GM12878 (cell line): ENCODE measurements around the gene PAIP1. TPM values are rescaled to one million over a fixed set of nuclear protein-coding genes. Genes with fewer than 3 reads are reported as not detected.

Source experiments
- ATAC-seq: fragments of 200-7000 bp; cut with Tn5 transposase; 3 replicates; pipeline ENCODE4 v1.9.1; 2020; ENCODE audit warnings: mild to moderate bottlenecking, moderate library complexity
- BruUV-seq: library from RNA; stranded (reverse); fragments of 400-500 nt; replicated peaks from 2 replicates; lab custom pipeline; 2021; lab: Mats Ljungman, UMichigan
- CTCF ChIA-PET: fragments of 300-600 bp; sonication (Branson Sonifier 250); formaldehyde crosslinking; extraction: SDS; loops from one replicate; lab custom pipeline; 2021; ENCODE audit warnings: inconsistent platforms; lab: Yijun Ruan, JAX
- POLR2A ChIA-PET: fragments of 350-600 bp; formaldehyde crosslinking; extraction: SDS; loops from one replicate; lab custom pipeline; 2021; ENCODE audit warnings: inconsistent platforms; lab: Charles Lee
- RAD21 ChIA-PET: fragments of 300-600 bp; sonication (Branson Sonifier 250); formaldehyde crosslinking; loops from one replicate; lab custom pipeline; 2023; ENCODE audit warnings: antibody characterized with exemption; ENCODE audit not compliant: unreplicated experiment; lab: Charles Lee
- SMC1A ChIA-PET: fragments of 300-600 bp; sonication (Branson Sonifier 250); formaldehyde crosslinking; loops from one replicate; lab custom pipeline; 2023; ENCODE audit not compliant: unreplicated experiment, uncharacterized antibody; lab: Charles Lee
- DNase-seq: peaks from one replicate; pipeline ENCODE4 v3.0.0-alpha.2; 2011; ENCODE audit warnings: low read depth, low spot score
- FAIRE-seq: peaks from 3 replicates; lab custom pipeline; 2011; peaks lifted over from hg19 to GRCh38; lab: Jason Lieb, UNC
- H2AFZ ChIP-seq: 2 replicates; pipeline ENCODE4 v1.6.0; 2011; ENCODE audit warnings: low read depth, low read length, control low read depth; ENCODE audit not compliant: control insufficient read depth
- H3K27ac ChIP-seq: 2 replicates; pipeline ENCODE4 v1.5.1; 2011; ENCODE audit warnings: control low read depth; ENCODE audit not compliant: control insufficient read depth, insufficient read depth
- H3K27me3 ChIP-seq, 2 experiments: replicated peaks in 1 of 2; 2 replicates each; pipeline versions ENCODE4 v1.6.0 to v1.6.1; 2011; ENCODE audit warnings: low read length in 1 of 2; ENCODE audit not compliant: control insufficient read depth in 2 of 2, insufficient read depth in 2 of 2
- H3K36me3 ChIP-seq, 2 experiments: 2 replicates each; pipeline ENCODE4 v1.5.1; 2011; ENCODE audit warnings: low read length in 1 of 2; ENCODE audit not compliant: control insufficient read depth in 2 of 2, insufficient read depth in 2 of 2
- H3K4me1 ChIP-seq: 2 replicates; pipeline ENCODE4 v1.6.1; 2011; ENCODE audit warnings: mild to moderate bottlenecking, low read length, moderate library complexity, mixed read lengths; ENCODE audit not compliant: control insufficient read depth, insufficient read depth
- H3K4me2 ChIP-seq: 2 replicates; pipeline ENCODE4 v1.6.0; 2011; ENCODE audit warnings: control low read depth; ENCODE audit not compliant: control insufficient read depth, insufficient read depth
- H3K4me3 ChIP-seq: fragments of 200-600 bp; sonication (generic); 2 replicates; pipeline ENCODE4 v1.5.1; 2016
- H3K79me2 ChIP-seq: 2 replicates; pipeline ENCODE4 v1.6.0; 2011; ENCODE audit warnings: low read length; ENCODE audit not compliant: control insufficient read depth, insufficient read depth
- H3K9ac ChIP-seq: 2 replicates; pipeline ENCODE4 v1.8.0; 2011; ENCODE audit warnings: low read length, control low read depth, mixed read lengths; ENCODE audit not compliant: control insufficient read depth, insufficient read depth
- H3K9me3 ChIP-seq: replicated peaks from 3 replicates; pipeline ENCODE4 v1.5.1; 2011; ENCODE audit warnings: mild to moderate bottlenecking, low read length; ENCODE audit not compliant: control insufficient read depth, insufficient read depth
- H4K20me1 ChIP-seq: 2 replicates; pipeline ENCODE4 v1.6.0; 2011; ENCODE audit not compliant: control insufficient read depth, insufficient read depth
- ATF7 ChIP-seq: fragments of 450-650 bp; IDR thresholded peaks from 2 replicates; pipeline ENCODE4 v1.6.1; 2016; ENCODE audit warnings: low read depth, mild to moderate bottlenecking
- EED ChIP-seq: sonication (generic); IDR thresholded peaks from 2 replicates; pipeline ENCODE4 v1.6.1; 2016; ENCODE audit warnings: antibody characterized with exemption, low read depth
- FOXM1 ChIP-seq: IDR thresholded peaks from 2 replicates; pipeline ENCODE4 v1.6.1; 2012; ENCODE audit warnings: low read depth, mild to moderate bottlenecking, inconsistent platforms, low read length, moderate library complexity
- IRF4 ChIP-seq: IDR thresholded peaks from 2 replicates; pipeline ENCODE4 v1.6.1; 2011; ENCODE audit warnings: low read depth, low read length
- JUNB ChIP-seq: IDR thresholded peaks from 2 replicates; pipeline ENCODE4 v1.6.1; 2016; ENCODE audit warnings: antibody characterized with exemption, mild to moderate bottlenecking
- MEF2A ChIP-seq: IDR thresholded peaks from 2 replicates; pipeline ENCODE4 v1.6.1; 2011; ENCODE audit warnings: low read depth, mild to moderate bottlenecking, low read length, moderate library complexity; ENCODE audit not compliant: insufficient read depth
- MXI1 ChIP-seq: fragments of 150-350 bp; IDR thresholded peaks from 2 replicates; pipeline ENCODE4 v1.6.1; 2011; ENCODE audit warnings: low read depth, mild to moderate bottlenecking, inconsistent platforms, low read length, improper control_type of control experiment
- MYB ChIP-seq: fragments of 150-350 bp; IDR thresholded peaks from 2 replicates; pipeline ENCODE4 v1.6.1; 2014; ENCODE audit warnings: mild to moderate bottlenecking, low read depth, low read length, borderline replicate concordance
- NR2C2 ChIP-seq: IDR thresholded peaks from 2 replicates; pipeline ENCODE4 v1.6.1; 2011; ENCODE audit warnings: borderline replicate concordance, low read depth; ENCODE audit not compliant: control insufficient read depth, insufficient read length
- POLR2A ChIP-seq: IDR thresholded peaks from 2 replicates; pipeline ENCODE4 v1.6.1; 2011; ENCODE audit warnings: low read depth, mild to moderate bottlenecking, low read length
- POLR2AphosphoS2 ChIP-seq: IDR thresholded peaks from 2 replicates; pipeline ENCODE4 v1.6.1; 2011; ENCODE audit warnings: low read depth, mild to moderate bottlenecking, low read length, improper control_type of control experiment, moderate library complexity
- RBBP5 ChIP-seq: fragments of 200-600 bp; sonication (generic); conservative IDR thresholded peaks from 2 replicates; pipeline ENCODE4 v1.6.1; 2016
- SREBF1 ChIP-seq: IDR thresholded peaks from 2 replicates; pipeline ENCODE4 v1.6.1; 2012; ENCODE audit warnings: mild to moderate bottlenecking, low read length
- WRNIP1 ChIP-seq: IDR thresholded peaks from 2 replicates; pipeline ENCODE4 v1.6.1; 2011; ENCODE audit warnings: low read depth, low read length, improper control_type of control experiment, borderline replicate concordance
- YBX1 ChIP-seq: fragments of 450-650 bp; IDR thresholded peaks from 2 replicates; pipeline ENCODE4 v1.6.1; 2016; ENCODE audit warnings: antibody characterized with exemption
- ZNF207 ChIP-seq: fragments of 450-650 bp; IDR thresholded peaks from 2 replicates; pipeline ENCODE4 v1.6.1; 2014; ENCODE audit warnings: antibody characterized with exemption, mild to moderate bottlenecking, borderline replicate concordance
- WGBS: methylation state at CpG from one replicate; pipeline ENCODE4 v1.1.6; 2016; ENCODE audit warnings: low lambda C conversion rate; ENCODE audit not compliant: insufficient replicate concordance, insufficient coverage; ENCODE audit errors: missing lambda C conversion rate; 5-methylcytosine and 5-hydroxymethylcytosine counted together
- in situ Hi-C: fragments of 300-500 bp; cut with MboI; formaldehyde crosslinking; loops from 9 replicates; pipeline ENCODE4 v1.14.3; 2018; ENCODE audit warnings: mixed read lengths
- intact Hi-C: fragments of 100-400 bp; cut with micrococcal nuclease; formaldehyde crosslinking; loops from one replicate; pipeline ENCODE4 v1.14.2; 2022; ENCODE audit not compliant: unreplicated experiment
- polyA plus RNA-seq, 11 experiments: library from polyadenylated mRNA; depleted of rRNA in 4 of 11; unstranded in 6 of 11; stranded (reverse) in 5 of 11; fragments of >200 nt; fragmentation: Nextera tagmentation in 4 of 11; fragmentation: Illumina TruSeq in 1 of 11; extraction: Ambion mirVana in 4 of 11; extraction: Trizol in 1 of 11; gene quantifications; 1 replicate in 1 of 11; 2 replicates in 10 of 11; pipeline versions ENCODE4 v1.2.1 to v1.2.3, GENCODE V29; 2011 to 2016; ENCODE audit warnings: inconsistent platforms in 2 of 11, missing spikeins in 2 of 11, low read depth in 1 of 11
- total RNA-seq, 4 experiments: library from RNA; depleted of rRNA in 3 of 4; stranded (reverse); fragments of >200 nt in 3 of 4; fragmentation: Illumina TruSeq in 1 of 4; extraction: Trizol in 1 of 4; gene quantifications; 2 replicates each; pipeline versions ENCODE4 v1.2.1 to v1.2.3, GENCODE V29; 2013 to 2021
- TF ChIP-seq, protein P1 (sequence below): IDR thresholded peaks from 2 replicates; pipeline ENCODE4 v1.6.1; 2012; ENCODE audit warnings: low read depth, low read length, improper control_type of control experiment
- TF ChIP-seq, protein P2 (sequence below): fragments of 450-650 bp; IDR thresholded peaks from 2 replicates; pipeline ENCODE4 v1.6.1; 2017; ENCODE audit warnings: low read depth, mild to moderate bottlenecking, moderate library complexity
- TF ChIP-seq, protein P3 (sequence below): fragments of 450-650 bp; IDR thresholded peaks from 2 replicates; pipeline ENCODE4 v1.6.1; 2016; ENCODE audit warnings: mild to moderate bottlenecking
- TF ChIP-seq, protein P4 (sequence below): IDR thresholded peaks from 2 replicates; pipeline ENCODE4 v1.6.1; 2012; ENCODE audit warnings: low read depth, low read length, improper control_type of control experiment

PAIP1 gene
- total and polyA plus RNA-seq, 10 of the 15 experiments (the other 5 are each of a cell fraction or from before 2014, with no cell fraction given), result 37.4 to 90.9 (median 57.0) TPM

DNA sequence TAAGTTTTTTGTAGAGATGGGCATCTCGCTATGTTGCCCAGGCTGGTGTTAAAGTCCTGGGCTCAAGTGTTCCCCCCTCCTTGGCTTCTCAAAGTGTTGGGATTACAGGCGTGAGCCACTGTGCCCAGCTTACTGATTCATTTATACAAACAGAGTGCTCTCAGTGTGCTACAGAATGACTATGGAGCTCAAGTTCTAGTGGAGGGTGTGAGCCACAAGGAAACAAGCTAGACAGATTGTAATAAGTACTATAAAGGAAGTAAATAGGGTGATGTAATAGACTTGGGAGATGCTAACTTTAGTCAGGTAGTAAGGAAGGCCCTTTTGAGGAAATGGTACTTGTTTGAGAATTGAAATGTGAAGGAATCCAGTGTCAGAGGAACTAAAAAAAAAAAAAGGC, 71.5 kb downstream of the PAIP1 start:
- in situ Hi-C loops, result no loop called here
- SMC1A ChIA-PET, result interaction anchor here (1.0 to 3.4 kb wide), 10 partner anchors 9 to 416 kb away, joined by 3 to 20 read pairs (median 5); partner anchors contain the start of genes C5orf34 and HMGCS1
- H3K27ac ChIP-seq, result no peak overlapping the region

More for the DNA sequence above, 71.5 kb downstream of the PAIP1 start:
- no peak overlapping the region for H2AFZ ChIP-seq
- H3K4me1 ChIP-seq, result peaks cover 3% of the 10 kb centered on the region
- FAIRE-seq, result no peak
- 96% methylated on average over 2 of the region's 2 CpGs for WGBS
- H3K9ac ChIP-seq, result no peak overlapping the region
- no peak overlapping the region for H3K4me2 ChIP-seq
- intact Hi-C loops, result loop anchor here (2.0 to 10.0 kb wide), 2 partner anchors 119 to 381 kb away; partner anchors contain the start of gene NNT
- no peak for DNase-seq
- no peaks in the 10 kb centered on the region for H3K9me3 ChIP-seq
- ChIA-PET CTCF (interaction anchor here (0.6 to 4.1 kb wide), 18 partner anchors 10 to 378 kb away, joined by 3 to 20 read pairs (median 7); partner anchors contain the start of genes C5orf34, HMGCS1, NNT and ZNF131), POLR2A (interaction anchor here (0.5 to 3.4 kb wide), 6 partner anchors 12 to 511 kb away, joined by 3 to 24 read pairs (median 12); partner anchors contain the start of gene C5orf34)
- ATAC-seq, result no peak
- H4K20me1 ChIP-seq, result no peaks in the 10 kb centered on the region
- H3K36me3 ChIP-seq, result peaks cover 0 to 7% of the 10 kb centered on the region in 2 experiments; a peak in 1 of 4 replicates
- no peak for TF ChIP-seq JUNB
- no peak for TF ChIP-seq MXI1
- no peak for TF ChIP-seq NR2C2
- TF ChIP-seq SREBF1, result no peak
- no peak for TF ChIP-seq POLR2AphosphoS2
- no peak for TF ChIP-seq FOXM1
- TF ChIP-seq, protein P1, sequence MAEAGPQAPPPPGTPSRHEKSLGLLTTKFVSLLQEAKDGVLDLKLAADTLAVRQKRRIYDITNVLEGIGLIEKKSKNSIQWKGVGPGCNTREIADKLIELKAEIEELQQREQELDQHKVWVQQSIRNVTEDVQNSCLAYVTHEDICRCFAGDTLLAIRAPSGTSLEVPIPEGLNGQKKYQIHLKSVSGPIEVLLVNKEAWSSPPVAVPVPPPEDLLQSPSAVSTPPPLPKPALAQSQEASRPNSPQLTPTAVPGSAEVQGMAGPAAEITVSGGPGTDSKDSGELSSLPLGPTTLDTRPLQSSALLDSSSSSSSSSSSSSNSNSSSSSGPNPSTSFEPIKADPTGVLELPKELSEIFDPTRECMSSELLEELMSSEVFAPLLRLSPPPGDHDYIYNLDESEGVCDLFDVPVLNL, result no peak
- TF ChIP-seq MEF2A, result no peak
- TF ChIP-seq ZNF207, result no peak
- TF ChIP-seq, protein P2, sequence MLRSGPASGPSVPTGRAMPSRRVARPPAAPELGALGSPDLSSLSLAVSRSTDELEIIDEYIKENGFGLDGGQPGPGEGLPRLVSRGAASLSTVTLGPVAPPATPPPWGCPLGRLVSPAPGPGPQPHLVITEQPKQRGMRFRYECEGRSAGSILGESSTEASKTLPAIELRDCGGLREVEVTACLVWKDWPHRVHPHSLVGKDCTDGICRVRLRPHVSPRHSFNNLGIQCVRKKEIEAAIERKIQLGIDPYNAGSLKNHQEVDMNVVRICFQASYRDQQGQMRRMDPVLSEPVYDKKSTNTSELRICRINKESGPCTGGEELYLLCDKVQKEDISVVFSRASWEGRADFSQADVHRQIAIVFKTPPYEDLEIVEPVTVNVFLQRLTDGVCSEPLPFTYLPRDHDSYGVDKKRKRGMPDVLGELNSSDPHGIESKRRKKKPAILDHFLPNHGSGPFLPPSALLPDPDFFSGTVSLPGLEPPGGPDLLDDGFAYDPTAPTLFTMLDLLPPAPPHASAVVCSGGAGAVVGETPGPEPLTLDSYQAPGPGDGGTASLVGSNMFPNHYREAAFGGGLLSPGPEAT, result no peak
- TF ChIP-seq, protein P3, sequence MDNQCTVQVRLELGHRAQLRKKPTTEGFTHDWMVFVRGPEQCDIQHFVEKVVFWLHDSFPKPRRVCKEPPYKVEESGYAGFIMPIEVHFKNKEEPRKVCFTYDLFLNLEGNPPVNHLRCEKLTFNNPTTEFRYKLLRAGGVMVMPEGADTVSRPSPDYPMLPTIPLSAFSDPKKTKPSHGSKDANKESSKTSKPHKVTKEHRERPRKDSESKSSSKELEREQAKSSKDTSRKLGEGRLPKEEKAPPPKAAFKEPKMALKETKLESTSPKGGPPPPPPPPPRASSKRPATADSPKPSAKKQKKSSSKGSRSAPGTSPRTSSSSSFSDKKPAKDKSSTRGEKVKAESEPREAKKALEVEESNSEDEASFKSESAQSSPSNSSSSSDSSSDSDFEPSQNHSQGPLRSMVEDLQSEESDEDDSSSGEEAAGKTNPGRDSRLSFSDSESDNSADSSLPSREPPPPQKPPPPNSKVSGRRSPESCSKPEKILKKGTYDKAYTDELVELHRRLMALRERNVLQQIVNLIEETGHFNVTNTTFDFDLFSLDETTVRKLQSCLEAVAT, result no peak
- TF ChIP-seq, protein P4, sequence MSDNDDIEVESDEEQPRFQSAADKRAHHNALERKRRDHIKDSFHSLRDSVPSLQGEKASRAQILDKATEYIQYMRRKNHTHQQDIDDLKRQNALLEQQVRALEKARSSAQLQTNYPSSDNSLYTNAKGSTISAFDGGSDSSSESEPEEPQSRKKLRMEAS, result no peak
- no peak for TF ChIP-seq RBBP5
- TF ChIP-seq MYB, result no peak
- no peak for TF ChIP-seq IRF4
- TF ChIP-seq WRNIP1, result no peak
- no peak for TF ChIP-seq EED
- TF ChIP-seq ATF7, result no peak
- no peak for TF ChIP-seq YBX1
- no peak for TF ChIP-seq POLR2A
- TF ChIP-seq, all 136 proteins: peak for 0
- peaks cover 21% of the 10 kb centered on the region for H3K79me2 ChIP-seq
- no peak overlapping the region for H3K4me3 ChIP-seq
- RAD21 ChIA-PET, result interaction anchor here (1.1 to 2.8 kb wide), 7 partner anchors 12 to 365 kb away, joined by 5 to 19 read pairs (median 11); partner anchors contain the start of genes C5orf34, CCL28, NNT and ZNF131
- H3K27me3 ChIP-seq, result no peaks in the 10 kb centered on the region
- BruUV-seq, result no TSS peak
